ENCODE data around the gene GBP2. TPM values are rescaled to one million over a fixed set of nuclear protein-coding genes. Genes with fewer than 3 reads are reported as not detected.

Gene GBP2
- total RNA-seq, 1 experiment from 2014 or later, result 29.7 TPM

GRCh38 chr1:89069951-89070350, 56.0 kb downstream of the GBP2 start:
- peaks cover 8% of the 10 kb centered on the region for H3K9me3 Mint-ChIP-seq (ENCODE audit: low read depth, unreplicated experiment)
- H3K4me3 Mint-ChIP-seq (ENCODE audit: low read depth, unreplicated experiment), result no peak overlapping the region
- intact Hi-C loops (cut with micrococcal nuclease; ENCODE audit: unreplicated experiment), result loop anchor here (1.0 kb wide), 1 partner anchor 18 kb away; no protein-coding TSS in a partner anchor
- H3K4me1 Mint-ChIP-seq (ENCODE audit: low read depth, unreplicated experiment), result peaks cover 11% of the 10 kb centered on the region
- no peaks in the 10 kb centered on the region for H3K27me3 Mint-ChIP-seq (ENCODE audit: unreplicated experiment)
- no peak for TF ChIP-seq CTCF (IDR thresholded peaks at IDR 0.05; ENCODE audit: unreplicated experiment)
- no TSS peak for BruUV-seq (replicated peaks)
- DNase-seq, result no peak
- H3K27ac Mint-ChIP-seq (ENCODE audit: unreplicated experiment), result no peak overlapping the region
- CTCF ChIA-PET, result no interaction called here
- peaks cover 10% of the 10 kb centered on the region for H3K36me3 Mint-ChIP-seq (ENCODE audit: insufficient read depth, unreplicated experiment)

- no peak for TF ChIP-seq CTCF (IDR thresholded peaks at IDR 0.05; ENCODE audit: unreplicated experiment)
- H3K27me3 Mint-ChIP-seq (ENCODE audit: unreplicated experiment), result no peaks in the 10 kb centered on the region
- BruUV-seq (replicated peaks), result no TSS peak
- intact Hi-C loops (cut with micrococcal nuclease; ENCODE audit: unreplicated experiment), result no loop called here
- CTCF ChIA-PET, result no interaction called here
- peaks cover 27% of the 10 kb centered on the region for H3K4me1 Mint-ChIP-seq (ENCODE audit: low read depth, unreplicated experiment)
- peaks cover 22% of the 10 kb centered on the region for H3K36me3 Mint-ChIP-seq (ENCODE audit: insufficient read depth, unreplicated experiment)
- peaks cover 3% of the 10 kb centered on the region for H3K9me3 Mint-ChIP-seq (ENCODE audit: low read depth, unreplicated experiment)
- peak overlapping the region; percentile 20 for H3K27ac Mint-ChIP-seq (ENCODE audit: unreplicated experiment)
- H3K4me3 Mint-ChIP-seq (ENCODE audit: low read depth, unreplicated experiment), result no peak overlapping the region
- DNase-seq, result peak; percentile 56
Observed at GRCh38 chr1:89068291-89068690, 57.6 kb downstream of the GBP2 start.

- BruUV-seq (replicated peaks), result no TSS peak
- intact Hi-C loops (cut with micrococcal nuclease; ENCODE audit: unreplicated experiment), result no loop called here
- H3K27ac Mint-ChIP-seq (ENCODE audit: unreplicated experiment), result peak within 1 kb of the TSS; percentile 52
- no peaks in the 10 kb centered on the region for H3K9me3 Mint-ChIP-seq (ENCODE audit: low read depth, unreplicated experiment)
- TF ChIP-seq CTCF (IDR thresholded peaks at IDR 0.05; ENCODE audit: unreplicated experiment), result no peak
- H3K36me3 Mint-ChIP-seq (ENCODE audit: insufficient read depth, unreplicated experiment), result peaks cover 22% of the 10 kb centered on the region
- peaks cover 27% of the 10 kb centered on the region for H3K4me1 Mint-ChIP-seq (ENCODE audit: low read depth, unreplicated experiment)
- no peak for DNase-seq
- peak within 1 kb of the TSS; percentile 59 for H3K4me3 Mint-ChIP-seq (ENCODE audit: low read depth, unreplicated experiment)
- CTCF ChIA-PET, result interaction anchor here (0.9 to 1.1 kb wide), 4 partner anchors 9 to 92 kb away, joined by 3 read pairs; partner anchors contain the start of gene GBP2
- H3K27me3 Mint-ChIP-seq (ENCODE audit: unreplicated experiment), result no peaks in the 10 kb centered on the region
Observed at GRCh38 chr1:89065079-89065868, 60.6 kb downstream of the GBP2 start, which contains the start of gene GBP1. GBP1 (minus strand) TSS chr1:89065208; CDS start chr1:89063234, 1,974 bp downstream.

GRCh38 chr1:89064632-89065031, 61.3 kb downstream of the GBP2 start:
- Mint-ChIP-seq H3K4me3 (ENCODE audit: low read depth, unreplicated experiment) (peak overlapping the region; percentile 59), H3K27me3 (ENCODE audit: unreplicated experiment) (no peaks in the 10 kb centered on the region), H3K9me3 (ENCODE audit: low read depth, unreplicated experiment) (no peaks in the 10 kb centered on the region), H3K27ac (ENCODE audit: unreplicated experiment) (peak overlapping the region; percentile 52), H3K36me3 (ENCODE audit: insufficient read depth, unreplicated experiment) (peaks cover 22% of the 10 kb centered on the region), H3K4me1 (ENCODE audit: low read depth, unreplicated experiment) (peaks cover 27% of the 10 kb centered on the region)
- CTCF ChIA-PET, result interaction anchor here (0.9 to 1.1 kb wide), 2 partner anchors 9 to 17 kb away, joined by 3 read pairs; no protein-coding TSS in a partner anchor
- DNase-seq, result no peak
- intact Hi-C loops (cut with micrococcal nuclease; ENCODE audit: unreplicated experiment), result no loop called here
- BruUV-seq (replicated peaks), result TSS peak; percentile 72
- TF ChIP-seq CTCF (IDR thresholded peaks at IDR 0.05; ENCODE audit: unreplicated experiment), result no peak

Data from Calu3 (cell line).